GM12892 (cell line): ENCODE results near the gene TAP1.

Source experiments
- POLR2A ChIP-seq: IDR thresholded peaks from 2 replicates; pipeline ENCODE4 v1.6.1; 2011; ENCODE audit warnings: low read depth, low read length, control low read depth
- TAF1 ChIP-seq: IDR thresholded peaks from 2 replicates; pipeline ENCODE4 v1.6.1; 2011; ENCODE audit warnings: low read depth, mild to moderate bottlenecking, control low read depth, low read length, borderline replicate concordance

DNA sequence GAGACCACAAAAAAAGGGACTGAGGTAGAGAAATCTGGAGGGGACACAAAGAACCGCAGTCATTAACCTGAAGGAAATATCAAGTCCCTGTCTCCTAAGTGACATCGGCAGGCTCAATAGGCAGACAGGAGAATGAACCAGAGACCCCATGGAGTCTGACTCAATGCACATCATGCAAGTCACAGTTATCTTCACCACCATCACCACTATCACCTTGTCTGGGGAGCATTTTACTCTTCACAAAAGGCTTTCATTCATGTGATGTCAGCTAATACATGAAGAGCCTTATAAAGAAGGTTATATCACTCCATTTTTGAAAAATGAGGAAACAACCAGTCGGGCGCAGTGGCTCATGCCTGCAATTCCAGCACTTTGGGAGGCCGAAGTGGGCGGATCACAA is 4.4 kb downstream of the TAP1 start:
- TF ChIP-seq POLR2A (no peak), TAF1 (no peak)
